ENCODE data around the gene PKM. TPM values are rescaled to one million over a fixed set of nuclear protein-coding genes. Genes with fewer than 3 reads are reported as not detected.
"Not testable (repeated sequence)": the region's sequence is repeated elsewhere in the genome, so short reads cannot be mapped to it uniquely, and the experiment has no call there.

The PKM gene
- total RNA-seq, 1 donor from 2014 or later = 452 TPM

- Mint-ChIP-seq H3K9me3 (no peaks in the 10 kb centered on the region), H3K4me1 (peaks cover 21% of the 10 kb centered on the region), H3K4me3 (no peak overlapping the region), H3K36me3 (no peaks in the 10 kb centered on the region), H3K27me3 (ENCODE audit: low read depth) (no peaks in the 10 kb centered on the region), H3K27ac (no peak overlapping the region)
- no peak for DNase-seq (ENCODE audit: low spot score in 2 of 2, unreplicated experiment in 2 of 2)
- no peak for TF ChIP-seq CTCF (IDR thresholded peaks at IDR 0.05; ENCODE audit: unreplicated experiment)
Observed at GRCh38 chr15:72174551-72175165, 56.3 kb downstream of the PKM start.

DNA sequence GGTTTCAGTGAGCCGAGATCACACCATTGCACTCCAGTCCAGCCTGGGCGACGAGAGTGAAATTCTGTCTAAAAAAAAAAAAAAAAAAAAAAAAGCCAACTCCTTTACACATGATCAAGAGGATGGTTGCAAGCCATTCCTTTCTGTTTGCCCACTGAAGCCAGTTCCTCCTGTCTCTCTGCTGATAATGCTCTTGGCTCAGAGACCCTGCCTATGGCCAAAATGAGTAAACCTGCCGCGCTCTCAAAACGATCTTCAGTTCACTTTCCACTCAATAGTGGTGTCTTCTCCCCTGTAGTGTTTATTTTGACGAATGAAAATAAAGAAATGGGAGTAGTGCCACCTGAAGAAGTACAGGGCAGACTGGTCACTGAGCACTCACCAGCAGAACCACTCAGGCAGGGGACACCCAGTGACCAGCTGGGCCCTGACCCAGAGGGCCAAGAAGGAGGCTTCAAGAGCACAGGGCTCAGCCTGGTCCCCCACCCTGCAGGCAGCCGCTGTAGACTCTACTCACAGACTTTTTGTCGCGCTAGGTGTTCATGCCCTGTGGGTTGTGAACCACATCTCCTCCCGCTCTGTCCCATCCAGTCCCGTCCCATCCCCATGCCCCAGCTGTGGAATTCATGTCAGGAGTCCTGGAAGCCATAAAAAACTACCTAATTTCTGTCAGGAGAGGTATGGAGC, 57.0 kb downstream of the PKM start:
- DNase-seq (ENCODE audit: low spot score in 2 of 2, unreplicated experiment in 2 of 2) = no peak
- H3K4me1 Mint-ChIP-seq = peaks cover 25% of the 10 kb centered on the region
- H3K27me3 Mint-ChIP-seq (ENCODE audit: low read depth) = no peaks in the 10 kb centered on the region
- H3K9me3 Mint-ChIP-seq = no peaks in the 10 kb centered on the region
- no peak overlapping the region for H3K4me3 Mint-ChIP-seq
- H3K36me3 Mint-ChIP-seq = no peaks in the 10 kb centered on the region
- H3K27ac Mint-ChIP-seq = no peak overlapping the region
- no peak for TF ChIP-seq CTCF (IDR thresholded peaks at IDR 0.05; ENCODE audit: unreplicated experiment)

GRCh38 chr15:72173401-72173800, 57.6 kb downstream of the PKM start:
- Mint-ChIP-seq H3K9me3 (no peaks in the 10 kb centered on the region), H3K27ac (no peak overlapping the region), H3K27me3 (ENCODE audit: low read depth) (no peaks in the 10 kb centered on the region), H3K4me3 (no peak overlapping the region), H3K36me3 (no peaks in the 10 kb centered on the region), H3K4me1 (peaks cover 31% of the 10 kb centered on the region)
- DNase-seq (ENCODE audit: low spot score in 2 of 2, unreplicated experiment in 2 of 2) = no peak
- no peak for TF ChIP-seq CTCF (IDR thresholded peaks at IDR 0.05; ENCODE audit: unreplicated experiment)

DNA sequence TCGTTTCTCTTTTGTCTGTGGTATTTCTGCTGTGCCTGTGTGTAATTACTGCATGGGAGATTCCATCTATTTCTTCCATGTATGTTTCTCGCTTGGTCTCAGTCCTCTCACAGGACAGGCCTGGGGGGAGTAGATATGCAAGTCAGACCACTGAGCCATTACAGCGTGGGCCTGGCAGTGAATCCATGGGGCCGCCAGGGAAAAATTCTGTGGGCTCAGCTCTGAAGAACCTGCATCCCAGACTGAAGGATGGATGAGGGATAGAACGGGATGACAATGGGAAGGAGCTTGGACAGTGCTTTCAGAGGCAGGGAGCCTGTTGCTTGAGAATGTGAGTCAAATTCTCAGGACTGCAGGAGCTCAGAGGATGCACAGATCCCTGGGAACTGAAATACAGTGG, 58.2 kb downstream of the PKM start:
- H3K4me1 Mint-ChIP-seq = peaks cover 38% of the 10 kb centered on the region
- H3K27me3 Mint-ChIP-seq (ENCODE audit: low read depth) = no peaks in the 10 kb centered on the region
- no peak for TF ChIP-seq CTCF (IDR thresholded peaks at IDR 0.05; ENCODE audit: unreplicated experiment)
- H3K27ac Mint-ChIP-seq = no peak overlapping the region
- H3K36me3 Mint-ChIP-seq = no peaks in the 10 kb centered on the region
- no peaks in the 10 kb centered on the region for H3K9me3 Mint-ChIP-seq
- no peak overlapping the region for H3K4me3 Mint-ChIP-seq
- no peak for DNase-seq (ENCODE audit: low spot score in 2 of 2, unreplicated experiment in 2 of 2)

GRCh38 chr15:72171978-72172377, 59.0 kb downstream of the PKM start:
- H3K4me3 Mint-ChIP-seq; H3K27ac Mint-ChIP-seq; H3K27me3 Mint-ChIP-seq (ENCODE audit: low read depth); H3K36me3 Mint-ChIP-seq; H3K9me3 Mint-ChIP-seq; DNase-seq (ENCODE audit: low spot score in 2 of 2, unreplicated experiment in 2 of 2): not testable (repeated sequence)
- peaks cover 43% of the 10 kb centered on the region for H3K4me1 Mint-ChIP-seq

- Mint-ChIP-seq H3K27ac (no peak overlapping the region), H3K36me3 (no peaks in the 10 kb centered on the region), H3K4me3 (no peak overlapping the region), H3K4me1 (peaks cover 43% of the 10 kb centered on the region), H3K27me3 (ENCODE audit: low read depth) (no peaks in the 10 kb centered on the region), H3K9me3 (no peaks in the 10 kb centered on the region)
- no peak for TF ChIP-seq CTCF (IDR thresholded peaks at IDR 0.05; ENCODE audit: unreplicated experiment)
- DNase-seq (ENCODE audit: low spot score in 2 of 2, unreplicated experiment in 2 of 2) = no peak
Observed at GRCh38 chr15:72170691-72171090, 60.3 kb downstream of the PKM start.

Measured in mesothelial cell of epicardium (in vitro differentiated cells).